Stimulated activated CD8-positive, alpha-beta memory T cell treated with anti-CD3 and anti-CD28 coated beads, Interleukin-4, amount 100 ng/mL, for 24 hours (primary cell): ENCODE data around the gene MTFMT.
"Not testable (repeated sequence)": the region's sequence is repeated elsewhere in the genome, so short reads cannot be mapped to it uniquely, and the experiment has no call there.

Source experiments
- DNase-seq: peaks from one replicate; pipeline ENCODE4 v3.0.0-alpha.2; 2020; ENCODE audit warnings: low read depth

The MTFMT gene

GRCh38 chr15:65038836-65039235 is 9.4 kb upstream of the MTFMT start:
- DNase-seq: no peak

GRCh38 chr15:65038428-65038827 is 9.0 kb upstream of the MTFMT start:
- no peak for DNase-seq

GRCh38 chr15:65037309-65037708 is 7.9 kb upstream of the MTFMT start:
- DNase-seq: no peak

- DNase-seq: no peak
These were observed 5.3 kb upstream of the MTFMT start for GRCh38 chr15:65034719-65035118.

GRCh38 chr15:65033659-65034269 is 4.3 kb upstream of the MTFMT start:
- no peak for DNase-seq

GRCh38 chr15:65032801-65033537 is 3.5 kb upstream of the MTFMT start:
- peak; percentile 22 for DNase-seq

- no peak for DNase-seq
These were observed 333 bp upstream of the MTFMT start for GRCh38 chr15:65029736-65030208.

GRCh38 chr15:65028338-65028737 is 1.1 kb downstream of the MTFMT start:
- no peak for DNase-seq

GRCh38 chr15:65027593-65027992 is 1.8 kb downstream of the MTFMT start:
- DNase-seq: no peak

GRCh38 chr15:65026756-65027155 is 2.7 kb downstream of the MTFMT start:
- DNase-seq: no peak

GRCh38 chr15:65021488-65021887 is 8.0 kb downstream of the MTFMT start:
- DNase-seq: no peak

- DNase-seq: no peak
These were observed 9.0 kb downstream of the MTFMT start for GRCh38 chr15:65020419-65020818.

GRCh38 chr15:65011198-65011597 is 18.2 kb downstream of the MTFMT start:
- not testable (repeated sequence) for DNase-seq

- no peak for DNase-seq
These were observed 20.5 kb downstream of the MTFMT start for GRCh38 chr15:65008983-65009382.

- no peak for DNase-seq
These were observed 22.6 kb downstream of the MTFMT start for GRCh38 chr15:65006876-65007275.

GRCh38 chr15:65004993-65005392 is 24.4 kb downstream of the MTFMT start:
- DNase-seq: no peak

- no peak for DNase-seq
These were observed 31.6 kb downstream of the MTFMT start for GRCh38 chr15:64997745-64998375.

- DNase-seq: no peak
These were observed 32.4 kb downstream of the MTFMT start for GRCh38 chr15:64997066-64997465.

GRCh38 chr15:64993290-64993689 is 36.1 kb downstream of the MTFMT start:
- DNase-seq: no peak

GRCh38 chr15:64991536-64992135 is 37.8 kb downstream of the MTFMT start:
- DNase-seq: no peak

- no peak for DNase-seq
These were observed 39.3 kb downstream of the MTFMT start for GRCh38 chr15:64990168-64990470.

GRCh38 chr15:64989416-64990167 is 39.8 kb downstream of the MTFMT start, which contains the start of gene SPG21:
Gene SPG21 (minus strand): TSS chr15:64989914. CDS start chr15:64983569, 6,345 bp downstream.
- DNase-seq: peak; percentile 91
